ENCODE measurements around the gene SUCLA2. TPM values are rescaled to one million over a fixed set of nuclear protein-coding genes. Genes with fewer than 3 reads are reported as not detected.

Gene SUCLA2
- total and polyA plus RNA-seq, 9 of the 15 experiments (the other 6 are each of a cell fraction or from before 2014, with no cell fraction given) = 23.3 to 52.9 (median 35.8) TPM

GRCh38 chr13:47962237-47962636 is 38.8 kb downstream of the SUCLA2 start:
- no peaks in the 10 kb centered on the region for H3K27me3 ChIP-seq (ENCODE audit: control insufficient read depth in 2 of 2, insufficient read depth in 2 of 2, low read length in 2 of 2)
- no peak for DNase-seq (ENCODE audit: extremely low read depth in 1 of 4, low spot score in 3 of 4)
- H3K36me3 ChIP-seq (ENCODE audit: control insufficient read depth, insufficient read depth, low read length) = peaks cover 11% of the 10 kb centered on the region; the same call in 1 of the 3 replicates
- no peaks in the 10 kb centered on the region for H3K79me2 ChIP-seq (ENCODE audit: control insufficient read depth, insufficient read depth, low read length)
- POLR2A ChIA-PET = interaction anchor here (0.5 kb wide), 1 partner anchor 36 kb away, joined by 3 read pairs; no protein-coding TSS in a partner anchor
- no peak overlapping the region for H3K9ac ChIP-seq (ENCODE audit: insufficient read depth in 1 of 2, low read depth in 2 of 2, low read length in 2 of 2)
- no peaks in the 10 kb centered on the region for H3K4me1 ChIP-seq (replicated peaks in 1 of 2; ENCODE audit: control insufficient read depth in 2 of 2, insufficient read depth in 2 of 2, low read length in 2 of 2)
- in situ Hi-C loops (cut with MboI) (no loop called here), intact Hi-C loops (cut with micrococcal nuclease) (no loop called here)
- no peak for FAIRE-seq
- WGBS (ENCODE audit: insufficient coverage, low coverage, missing lambda C conversion rate) = 92% methylated on average over 1 of the region's 1 CpG
- BruUV-seq (replicated peaks) = no TSS peak
- H3K4me2 ChIP-seq (ENCODE audit: insufficient read depth, low read length) = no peak overlapping the region
- H3K9me3 ChIP-seq (replicated peaks; ENCODE audit: control insufficient read depth, insufficient read depth, low read depth, low read length) = 0 out of 2 replicates have a peak, but pooled peaks cover 1% of the 10 kb centered on the region
- CTCF ChIA-PET (ENCODE audit: low intra/inter-chr PET ratio) = no interaction called here
- no peak overlapping the region for H2AFZ ChIP-seq (ENCODE audit: low read depth, low read length)
- ATAC-seq = no peak
- no peak overlapping the region for H3K27ac ChIP-seq (ENCODE audit: extremely low read depth, low read depth, low read length)
- H3K4me3 ChIP-seq = no peak overlapping the region
- no peaks in the 10 kb centered on the region for H3K9me1 ChIP-seq (ENCODE audit: control insufficient read depth, insufficient read depth, low read length)
- H4K20me1 ChIP-seq (replicated peaks; ENCODE audit: control insufficient read depth, insufficient read depth, low read length) = no peaks in the 10 kb centered on the region
- TF ChIP-seq MEIS2 (IDR thresholded peaks at IDR 0.05; ENCODE audit: partially characterized antibody) (no peak), ZNF274 (IDR thresholded peaks at IDR 0.05; ENCODE audit: borderline replicate concordance, low read depth, low read length) (no peak), E2F4 (CRISPR knock-in tag; IDR thresholded peaks at IDR 0.05; ENCODE audit: low read depth) (no peak), BRCA1 (IDR thresholded peaks at IDR 0.05) (no peak), BRCA1 (CRISPR knock-in tag; IDR thresholded peaks at IDR 0.05) (no peak), ZNF655 (CRISPR knock-in tag; IDR thresholded peaks at IDR 0.05) (no peak), SMARCA5 (IDR thresholded peaks at IDR 0.05) (no peak), MLLT1 (IDR thresholded peaks at IDR 0.05) (no peak), PKNOX1 (IDR thresholded peaks at IDR 0.05) (no peak), SLC30A9 (CRISPR knock-in tag; IDR thresholded peaks at IDR 0.05) (no peak), TAL1 (IDR thresholded peaks at IDR 0.05) (no peak), EWSR1 (IDR thresholded peaks at IDR 0.05; ENCODE audit: borderline replicate concordance, low read depth, partially characterized antibody) (no peak), ARID4B (CRISPR knock-in tag; IDR thresholded peaks at IDR 0.05) (no peak), FOXK2 (conservative IDR thresholded peaks at IDR 0.05 in 1 of 2, IDR thresholded peaks at IDR 0.05 in 1 of 2; ENCODE audit: low read depth in 2 of 2) (no peak), KDM2B (CRISPR knock-in tag; IDR thresholded peaks at IDR 0.05) (no peak)

Measured in K562 (cell line).